PC-9 (cell line): ENCODE data around the gene CBFA2T3.

ENCODE experiments used
- CTCF ChIP-seq: fragments of 200-600 bp; sonication (generic); conservative IDR thresholded peaks from 2 replicates; pipeline ENCODE4 v1.6.1; 2017; ENCODE audit warnings: mixed run types, antibody characterized with exemption, mild to moderate bottlenecking, moderate library complexity
- EZH2 ChIP-seq: fragments of 200-600 bp; sonication (generic); IDR thresholded peaks from 2 replicates; pipeline ENCODE4 v1.8.0; 2017; ENCODE audit warnings: antibody characterized with exemption, low read depth

- no peak for TF ChIP-seq CTCF
- no peak for TF ChIP-seq EZH2
Observed at GRCh38 chr16:88869673-88869980, 107.4 kb downstream of the CBFA2T3 start.
